GM23248 (cell line): ENCODE results near the gene PEPD.

Experiments
- EZH2 ChIP-seq: fragments of 200-600 bp; sonication (generic); IDR thresholded peaks from 2 replicates; pipeline ENCODE4 v1.6.1; 2018; ENCODE audit warnings: antibody characterized with exemption, mild to moderate bottlenecking; ENCODE audit not compliant: insufficient read depth, poor library complexity, severe bottlenecking
- EZH2phosphoT487 ChIP-seq: fragments of 200-600 bp; sonication (generic); IDR thresholded peaks from 2 replicates; pipeline ENCODE4 v1.6.1; 2018; ENCODE audit warnings: antibody characterized with exemption, moderate library complexity, mild to moderate bottlenecking, low read depth; ENCODE audit not compliant: insufficient read depth

DNA sequence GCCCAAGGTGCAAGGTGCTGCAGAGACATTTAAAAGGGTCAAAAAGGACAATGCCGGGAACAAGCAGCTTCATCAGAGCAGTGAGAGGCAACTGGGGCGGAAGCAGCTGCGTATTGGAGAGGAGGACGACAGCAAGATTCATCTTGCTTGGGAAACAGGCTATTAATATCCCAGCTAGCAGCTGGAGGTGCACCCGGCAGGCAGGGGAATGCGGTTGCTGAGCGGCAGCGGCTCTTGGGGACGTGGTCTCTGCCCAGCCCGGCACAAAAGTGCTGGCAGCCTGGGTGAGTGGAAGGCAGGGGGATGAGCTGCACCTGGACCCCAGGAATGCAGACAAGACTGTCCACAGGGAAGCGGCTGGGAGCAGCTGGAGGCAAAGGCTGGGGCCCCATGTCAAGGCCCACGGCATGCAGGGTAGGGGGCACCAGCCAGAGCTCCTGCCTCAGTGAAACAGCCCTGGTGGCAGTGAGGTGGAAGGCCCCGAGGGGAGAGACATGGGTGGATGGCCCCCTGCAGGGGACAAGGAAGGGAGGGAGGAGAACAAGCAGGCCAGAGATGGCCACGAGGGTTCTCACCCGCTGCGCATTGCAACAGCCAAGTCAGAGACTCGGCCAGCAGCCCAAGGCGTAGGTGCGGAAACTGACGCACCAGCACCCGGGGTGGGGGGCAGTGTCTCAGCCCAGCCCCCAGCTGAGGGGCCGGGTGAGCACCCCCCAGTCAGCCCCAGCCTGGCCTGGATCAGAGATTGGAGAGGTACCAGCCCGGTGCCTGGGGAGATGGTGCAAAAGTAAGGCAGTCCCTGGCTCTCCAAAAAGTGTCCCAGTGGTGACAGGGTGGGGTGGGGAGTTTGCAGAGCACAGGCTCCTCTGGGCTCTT lies 34.4 kb downstream of the PEPD start:
- no peak for TF ChIP-seq EZH2phosphoT487
- no peak for TF ChIP-seq EZH2
